ENCODE data around the gene TXLNA.

DNA sequence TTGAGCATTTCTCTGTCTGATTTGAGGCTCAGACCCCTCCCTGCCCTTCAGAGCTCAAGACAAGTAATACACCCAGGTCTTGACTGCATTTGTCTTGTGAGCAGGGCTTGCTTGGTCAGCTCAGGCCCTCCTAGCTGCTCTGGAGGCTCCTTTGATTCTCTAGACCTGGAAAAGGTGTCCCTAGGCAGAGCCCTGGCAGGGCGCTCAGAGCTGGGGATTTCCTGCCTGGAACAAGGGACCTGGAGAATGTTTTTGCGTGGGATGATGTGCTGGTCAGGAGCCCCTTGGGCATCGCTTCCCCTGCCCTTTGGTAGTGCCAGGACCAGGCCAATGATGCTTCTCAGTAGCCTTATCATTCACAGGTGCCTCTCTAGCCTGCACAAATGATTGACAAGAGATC, 16.1 kb downstream of the TXLNA start:
- TF ChIP-seq, protein P1, sequence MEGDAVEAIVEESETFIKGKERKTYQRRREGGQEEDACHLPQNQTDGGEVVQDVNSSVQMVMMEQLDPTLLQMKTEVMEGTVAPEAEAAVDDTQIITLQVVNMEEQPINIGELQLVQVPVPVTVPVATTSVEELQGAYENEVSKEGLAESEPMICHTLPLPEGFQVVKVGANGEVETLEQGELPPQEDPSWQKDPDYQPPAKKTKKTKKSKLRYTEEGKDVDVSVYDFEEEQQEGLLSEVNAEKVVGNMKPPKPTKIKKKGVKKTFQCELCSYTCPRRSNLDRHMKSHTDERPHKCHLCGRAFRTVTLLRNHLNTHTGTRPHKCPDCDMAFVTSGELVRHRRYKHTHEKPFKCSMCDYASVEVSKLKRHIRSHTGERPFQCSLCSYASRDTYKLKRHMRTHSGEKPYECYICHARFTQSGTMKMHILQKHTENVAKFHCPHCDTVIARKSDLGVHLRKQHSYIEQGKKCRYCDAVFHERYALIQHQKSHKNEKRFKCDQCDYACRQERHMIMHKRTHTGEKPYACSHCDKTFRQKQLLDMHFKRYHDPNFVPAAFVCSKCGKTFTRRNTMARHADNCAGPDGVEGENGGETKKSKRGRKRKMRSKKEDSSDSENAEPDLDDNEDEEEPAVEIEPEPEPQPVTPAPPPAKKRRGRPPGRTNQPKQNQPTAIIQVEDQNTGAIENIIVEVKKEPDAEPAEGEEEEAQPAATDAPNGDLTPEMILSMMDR (IDR thresholded peaks at IDR 0.05; ENCODE audit: low read length): no peak
- TF ChIP-seq EZH2 (IDR thresholded peaks at IDR 0.05; ENCODE audit: borderline replicate concordance, low read length): no peak

Data from OCI-LY1 (cell line).